Astrocyte (in vitro differentiated cells and primary cell): ENCODE measurements around the gene LSM8.

Experiments
- CTCF ChIP-seq: IDR thresholded peaks from 2 replicates; pipeline ENCODE4 v1.5.1; 2011; ENCODE audit warnings: low read depth, mild to moderate bottlenecking, inconsistent platforms, low read length, moderate library complexity; ENCODE audit not compliant: insufficient read depth
- EZH2 ChIP-seq: IDR thresholded peaks from 2 replicates; pipeline ENCODE4 v1.6.1; 2012; ENCODE audit warnings: mild to moderate bottlenecking, low read length, inconsistent platforms; ENCODE audit not compliant: insufficient read depth

GRCh38 chr7:118179191-118179590 lies 4.8 kb upstream of the LSM8 start:
- TF ChIP-seq CTCF (no peak), EZH2 (no peak)
